H1 (cell line): ENCODE results near the gene MRTFA. TPM values are rescaled to one million over a fixed set of nuclear protein-coding genes. Genes with fewer than 3 reads are reported as not detected.

Source experiments
- CTCF ChIA-PET: fragments of 300-600 bp; sonication (Branson Sonifier 250); formaldehyde crosslinking; loops from one replicate; lab custom pipeline; 2021; ENCODE audit not compliant: partially characterized antibody; lab: Charles Lee
- POLR2A ChIA-PET: fragments of 300-600 bp; sonication (Branson Sonifier 250); formaldehyde crosslinking; loops from one replicate; lab custom pipeline; 2021; ENCODE audit warnings: inconsistent platforms; ENCODE audit not compliant: partially characterized antibody; lab: Charles Lee
- DNase-seq, 2 experiments: peaks; one replicate each; pipeline versions ENCODE4 v3.0.0 to v3.0.0-alpha.2; 2010 to 2022; ENCODE audit warnings: low spot score in 2 of 2, low read depth in 1 of 2, mixed read lengths in 1 of 2
- FAIRE-seq: peaks from 2 replicates; lab custom pipeline; 2011; peaks lifted over from hg19 to GRCh38; lab: Jason Lieb, UNC
- H2AFZ ChIP-seq: 2 replicates; pipeline ENCODE4 v1.8.1; 2012; ENCODE audit warnings: low read length, inconsistent platforms
- H2AK5ac ChIP-seq: 2 replicates; pipeline ENCODE4 v1.6.1; 2013; ENCODE audit warnings: low read depth, low read length
- H2BK120ac ChIP-seq: replicated peaks from 2 replicates; pipeline ENCODE3; 2013; ENCODE audit warnings: low read depth, low read length, inconsistent platforms
- H2BK12ac ChIP-seq: 2 replicates; pipeline ENCODE4 v1.6.1; 2013; ENCODE audit warnings: low read depth, low read length
- H2BK15ac ChIP-seq: 2 replicates; pipeline ENCODE4 v1.6.1; 2013; ENCODE audit warnings: low read length
- H2BK20ac ChIP-seq: 2 replicates; pipeline ENCODE4 v1.6.1; 2013; ENCODE audit warnings: low read length
- H2BK5ac ChIP-seq: 2 replicates; pipeline ENCODE4 v1.6.1; 2013; ENCODE audit warnings: low read depth, low read length
- H3K14ac ChIP-seq: 2 replicates; pipeline ENCODE4 v1.6.1; 2013; ENCODE audit warnings: inconsistent platforms; ENCODE audit not compliant: insufficient read length
- H3K18ac ChIP-seq: 2 replicates; pipeline ENCODE4 v1.6.1; 2013; ENCODE audit warnings: low read length; ENCODE audit errors: extremely low read depth
- H3K23ac ChIP-seq: 2 replicates; pipeline ENCODE4 v1.6.1; 2013; ENCODE audit warnings: inconsistent platforms; ENCODE audit not compliant: insufficient read length
- H3K23me2 ChIP-seq: 2 replicates; pipeline ENCODE4 v1.6.1; 2013; ENCODE audit warnings: low read depth, low read length
- H3K27ac ChIP-seq: 2 replicates; pipeline ENCODE4 v1.6.1; 2011; ENCODE audit warnings: low read depth, low read length, inconsistent platforms
- H3K27me3 ChIP-seq, 4 experiments: replicated peaks in 1 of 4; 1 replicate in 1 of 4; 2 replicates in 3 of 4; pipeline versions ENCODE4 v1.6.1 to v1.8.1; 2011 to 2013; ENCODE audit warnings: low read length in 3 of 4, mild to moderate bottlenecking in 3 of 4, inconsistent platforms in 2 of 4, mixed read lengths in 2 of 4, moderate library complexity in 1 of 4; ENCODE audit not compliant: control insufficient read depth in 3 of 4, insufficient read depth in 3 of 4; ENCODE audit errors: extremely low read depth in 1 of 4
- H3K36me3 ChIP-seq, 4 experiments: 2 replicates each; pipeline versions ENCODE4 v1.6.1 to v1.8.1; 2011 to 2013; ENCODE audit warnings: mild to moderate bottlenecking in 4 of 4, low read length in 3 of 4, moderate library complexity in 2 of 4, control low read depth in 1 of 4, inconsistent platforms in 1 of 4; ENCODE audit not compliant: insufficient read depth in 4 of 4, control insufficient read depth in 2 of 4
- H3K4ac ChIP-seq: replicated peaks from 2 replicates; pipeline ENCODE3; 2013; ENCODE audit warnings: low read length, low read depth, mixed read lengths, inconsistent platforms; ENCODE audit not compliant: insufficient read length
- H3K4me1 ChIP-seq, 4 experiments: replicated peaks in 1 of 4; 1 replicate in 1 of 4; 2 replicates in 3 of 4; pipeline versions ENCODE4 v1.6.1 to v1.8.1; 2011 to 2013; ENCODE audit warnings: low read length in 3 of 4, inconsistent platforms in 2 of 4, mixed read lengths in 1 of 4; ENCODE audit not compliant: insufficient read depth in 4 of 4, control insufficient read depth in 3 of 4
- H3K4me2 ChIP-seq, 2 experiments: 2 replicates each; pipeline versions ENCODE4 v1.6.1 to v1.8.1; 2011 to 2013; ENCODE audit warnings: low read depth in 2 of 2, low read length in 2 of 2, control low read depth in 1 of 2, inconsistent platforms in 1 of 2, mild to moderate bottlenecking in 1 of 2; ENCODE audit not compliant: insufficient read depth in 1 of 2
- H3K4me3 ChIP-seq, 4 experiments: fragments of 200-600, 300-600 bp in 1 of 4; sonication (generic), shearing (Covaris generic), sonication (Bioruptor Twin) in 1 of 4; 2 replicates each; pipeline versions ENCODE4 v1.5.1 to v1.8.1; 2011 to 2016; ENCODE audit warnings: low read length in 4 of 4, low read depth in 3 of 4, control low read depth in 2 of 4, inconsistent platforms in 2 of 4, mild to moderate bottlenecking in 2 of 4, mixed read lengths in 1 of 4, moderate library complexity in 1 of 4; ENCODE audit not compliant: insufficient read depth in 2 of 4; ENCODE audit errors: extremely low read depth in 1 of 4
- H3K56ac ChIP-seq: replicated peaks from 2 replicates; pipeline ENCODE3; 2013; ENCODE audit warnings: low read depth, mild to moderate bottlenecking, mixed read lengths, low read length, inconsistent platforms; ENCODE audit not compliant: insufficient read length
- H3K79me1 ChIP-seq: 2 replicates; pipeline ENCODE4 v1.6.1; 2013; ENCODE audit warnings: low read depth, low read length, control low read depth
- H3K79me2 ChIP-seq, 2 experiments: 2 replicates each; pipeline versions ENCODE4 v1.6.1 to v1.8.1; 2012 to 2013; ENCODE audit warnings: low read length in 2 of 2, mild to moderate bottlenecking in 2 of 2, inconsistent platforms in 1 of 2; ENCODE audit not compliant: insufficient read depth in 2 of 2, control insufficient read depth in 1 of 2
- H3K9ac ChIP-seq, 4 experiments: replicated peaks in 1 of 4; 1 replicate in 1 of 4; 2 replicates in 3 of 4; pipeline versions ENCODE4 v1.6.1 to v1.8.1; 2011 to 2013; ENCODE audit warnings: low read depth in 3 of 4, low read length in 3 of 4, control low read depth in 2 of 4, mild to moderate bottlenecking in 2 of 4, moderate library complexity in 2 of 4, inconsistent platforms in 1 of 4; ENCODE audit errors: extremely low read depth in 1 of 4
- H3K9me3 ChIP-seq, 2 experiments: 2 replicates each; pipeline versions ENCODE4 v1.6.1 to v1.8.1; 2012 to 2013; ENCODE audit warnings: mild to moderate bottlenecking in 2 of 2, moderate library complexity in 2 of 2, control low read depth in 1 of 2, inconsistent platforms in 1 of 2, low read depth in 1 of 2, low read length in 1 of 2, mixed read lengths in 1 of 2; ENCODE audit not compliant: insufficient read depth in 2 of 2
- H4K20me1 ChIP-seq, 2 experiments: replicated peaks in 1 of 2; 2 replicates each; pipeline versions ENCODE3 to v1.8.1; 2011 to 2013; ENCODE audit warnings: inconsistent platforms in 2 of 2, low read length in 2 of 2, mild to moderate bottlenecking in 1 of 2; ENCODE audit not compliant: insufficient read depth in 2 of 2, control insufficient read depth in 1 of 2
- H4K5ac ChIP-seq: 2 replicates; pipeline ENCODE4 v1.6.1; 2013; ENCODE audit warnings: low read length, low read depth, mixed read lengths, inconsistent platforms; ENCODE audit not compliant: insufficient read length
- H4K8ac ChIP-seq: 2 replicates; pipeline ENCODE4 v1.8.0; 2013; ENCODE audit warnings: mild to moderate bottlenecking, moderate library complexity, low read length, inconsistent platforms; ENCODE audit not compliant: insufficient read depth; ENCODE audit errors: extremely low read depth
- H4K91ac ChIP-seq: replicated peaks from 2 replicates; pipeline ENCODE3; 2013; ENCODE audit warnings: low read length, mixed read lengths, inconsistent platforms; ENCODE audit not compliant: insufficient read length
- CBX8 ChIP-seq: fragments of 300-800, 300-1000 bp; sonication (generic); IDR thresholded peaks from 2 replicates; pipeline ENCODE4 v1.7.1; 2016; ENCODE audit warnings: low read depth, low read length, borderline replicate concordance
- CEBPB ChIP-seq: IDR thresholded peaks from 2 replicates; pipeline ENCODE4 v1.6.1; 2012; ENCODE audit warnings: low read depth, low read length
- EZH2 ChIP-seq: fragments of 200-600 bp; sonication (generic); IDR thresholded peaks from 2 replicates; pipeline ENCODE4 v1.7.1; 2012; ENCODE audit warnings: low read depth, mild to moderate bottlenecking, moderate library complexity, low read length, inconsistent platforms; ENCODE audit not compliant: severe bottlenecking
- KDM1A ChIP-seq: fragments of 200-600, 300-600 bp; sonication (generic); IDR thresholded peaks from 2 replicates; pipeline ENCODE4 v1.7.1; 2016; ENCODE audit warnings: mild to moderate bottlenecking, low read length, borderline replicate concordance
- POLR2A ChIP-seq, 2 experiments: IDR thresholded peaks; 1 replicate in 1 of 2; 2 replicates in 1 of 2; pipeline ENCODE4 v1.6.1; 2011; ENCODE audit warnings: low read depth in 2 of 2, low read length in 2 of 2, mild to moderate bottlenecking in 2 of 2; ENCODE audit errors: control extremely low read depth in 1 of 2
- POLR2AphosphoS5 ChIP-seq: IDR thresholded peaks from 2 replicates; pipeline ENCODE4 v1.6.1; 2011; ENCODE audit warnings: low read depth, low read length
- SP1 ChIP-seq: IDR thresholded peaks from 2 replicates; pipeline ENCODE4 v1.6.1; 2011; ENCODE audit warnings: low read depth, low read length
- SRF ChIP-seq: IDR thresholded peaks from 2 replicates; pipeline ENCODE4 v1.6.1; 2011; ENCODE audit warnings: mild to moderate bottlenecking, low read depth, low read length, moderate library complexity
- SUZ12 ChIP-seq: fragments of 200-600 bp; sonication (generic); IDR thresholded peaks from 2 replicates; pipeline ENCODE4 v1.6.1; 2012; ENCODE audit warnings: mild to moderate bottlenecking, inconsistent platforms, low read length, moderate library complexity, mixed read lengths
- TEAD4 ChIP-seq: IDR thresholded peaks from 2 replicates; pipeline ENCODE4 v1.6.1; 2012; ENCODE audit warnings: low read depth, low read length, inconsistent platforms, mixed read lengths
- USF2 ChIP-seq: IDR thresholded peaks from 2 replicates; pipeline ENCODE4 v1.6.1; 2011; ENCODE audit warnings: low read length, improper control_type of control experiment
- WGBS, 2 experiments: shearing (Covaris generic) in 1 of 2; methylation state at CpG; one replicate each; pipeline versions ENCODE4 v1.1.6 to v1.1.7; 2013 to 2015; ENCODE audit warnings: low lambda C conversion rate in 2 of 2, mixed read lengths in 2 of 2, inconsistent platforms in 1 of 2, low coverage in 1 of 2, missing lambda C conversion rate in 1 of 2; ENCODE audit not compliant: insufficient replicate concordance in 2 of 2, insufficient coverage in 1 of 2, insufficient read length in 1 of 2; ENCODE audit errors: extremely low coverage in 1 of 2, missing lambda C conversion rate in 1 of 2; 5-methylcytosine and 5-hydroxymethylcytosine counted together
- polyA plus RNA-seq, 7 experiments: library from polyadenylated mRNA; depleted of rRNA in 3 of 7; stranded (reverse) in 5 of 7; unstranded in 2 of 7; fragments of >200 nt in 5 of 7; fragments of 200-250 nt in 2 of 7; gene quantifications; 1 replicate in 5 of 7; 2 replicates in 1 of 7; 4 replicates in 1 of 7; pipeline versions ENCODE4 v1.2.1 to v1.2.3, GENCODE V29; 2011 to 2013; ENCODE audit warnings: missing spikeins in 2 of 7, mixed read lengths in 2 of 7
- total RNA-seq: library from RNA; stranded (reverse); fragmentation: NEBNext Ultra II Directional; extraction: Animal tissue kit (Norgen Biotek cat#: 25700); gene quantifications from 2 replicates; pipeline ENCODE4 v1.2.1, GENCODE V29; 2021

MRTFA gene
- total and polyA plus RNA-seq, 2 of the 8 experiments (the other 6 are each of a cell fraction or from before 2014, with no cell fraction given): 5.4 to 37.9 TPM

- Histone ChIP-seq H3K79me2 (no peaks in the 10 kb centered on the region), H3K14ac (no peak overlapping the region), H3K79me1 (no peaks in the 10 kb centered on the region; the same call in 1 of the 2 replicates), H4K91ac (no peak overlapping the region), H4K20me1 (peaks cover 1 to 4% of the 10 kb centered on the region in 2 experiments), H3K18ac (no peak overlapping the region), H3K27me3 (no peaks in the 10 kb centered on the region), H3K36me3 (peaks cover 8 to 30% (median 24%) of the 10 kb centered on the region in 4 experiments; a peak in 7 of 8 replicates), H3K4me1 (no peaks in the 10 kb centered on the region; a peak in 1 of 7 replicates), H4K8ac (no peak overlapping the region), H2AFZ (no peak overlapping the region), H3K9ac (no peak overlapping the region), H3K56ac (no peak overlapping the region), H2BK20ac (no peak overlapping the region), H3K27ac (no peak overlapping the region), H2BK5ac (no peak overlapping the region), H4K5ac (no peak overlapping the region), H3K9me3 (no peaks in the 10 kb centered on the region), H3K4ac (no peak overlapping the region), H3K4me3 (no peak overlapping the region), H2BK120ac (no peak overlapping the region), H3K23ac (no peak overlapping the region), H3K23me2 (no peaks in the 10 kb centered on the region), H3K4me2 (no peak overlapping the region), H2BK12ac (no peak overlapping the region), H2BK15ac (no peak overlapping the region), H2AK5ac (no peak overlapping the region)
- DNase-seq: no peak
- FAIRE-seq: no peak
- ChIA-PET POLR2A (interaction anchor here (1.0 kb wide), 1 partner anchor 79 kb away, joined by 3 read pairs; no protein-coding TSS in a partner anchor), CTCF (no interaction called here)
- WGBS, 2 experiments: 81% methylated on average over 3 of the region's 3 CpGs; no CpG with 5 or more reads in 1 of the 2 experiments
- TF ChIP-seq CBX8 (no peak), SRF (no peak), CEBPB (no peak), EZH2 (no peak), POLR2A (IDR thresholded peaks at IDR 0.05; ENCODE audit: control extremely low read depth in 1 of 2, low read depth in 2 of 2, low read length in 2 of 2) (no peak), KDM1A (no peak), USF2 (no peak), TEAD4 (no peak), POLR2AphosphoS5 (no peak), SUZ12 (no peak), SP1 (no peak)
Observed at GRCh38 chr22:40414311-40414710, 222.2 kb downstream of the MRTFA start.
